HG02678 (cell line): ENCODE data around the gene EBP.

Experiments
- ATAC-seq: cut with Tn5 transposase; IDR thresholded peaks from one replicate; pipeline ENCODE4 v1.9.1; 2021; ENCODE audit warnings: mild to moderate bottlenecking, moderate library complexity; ENCODE audit not compliant: unreplicated experiment

The EBP gene

DNA sequence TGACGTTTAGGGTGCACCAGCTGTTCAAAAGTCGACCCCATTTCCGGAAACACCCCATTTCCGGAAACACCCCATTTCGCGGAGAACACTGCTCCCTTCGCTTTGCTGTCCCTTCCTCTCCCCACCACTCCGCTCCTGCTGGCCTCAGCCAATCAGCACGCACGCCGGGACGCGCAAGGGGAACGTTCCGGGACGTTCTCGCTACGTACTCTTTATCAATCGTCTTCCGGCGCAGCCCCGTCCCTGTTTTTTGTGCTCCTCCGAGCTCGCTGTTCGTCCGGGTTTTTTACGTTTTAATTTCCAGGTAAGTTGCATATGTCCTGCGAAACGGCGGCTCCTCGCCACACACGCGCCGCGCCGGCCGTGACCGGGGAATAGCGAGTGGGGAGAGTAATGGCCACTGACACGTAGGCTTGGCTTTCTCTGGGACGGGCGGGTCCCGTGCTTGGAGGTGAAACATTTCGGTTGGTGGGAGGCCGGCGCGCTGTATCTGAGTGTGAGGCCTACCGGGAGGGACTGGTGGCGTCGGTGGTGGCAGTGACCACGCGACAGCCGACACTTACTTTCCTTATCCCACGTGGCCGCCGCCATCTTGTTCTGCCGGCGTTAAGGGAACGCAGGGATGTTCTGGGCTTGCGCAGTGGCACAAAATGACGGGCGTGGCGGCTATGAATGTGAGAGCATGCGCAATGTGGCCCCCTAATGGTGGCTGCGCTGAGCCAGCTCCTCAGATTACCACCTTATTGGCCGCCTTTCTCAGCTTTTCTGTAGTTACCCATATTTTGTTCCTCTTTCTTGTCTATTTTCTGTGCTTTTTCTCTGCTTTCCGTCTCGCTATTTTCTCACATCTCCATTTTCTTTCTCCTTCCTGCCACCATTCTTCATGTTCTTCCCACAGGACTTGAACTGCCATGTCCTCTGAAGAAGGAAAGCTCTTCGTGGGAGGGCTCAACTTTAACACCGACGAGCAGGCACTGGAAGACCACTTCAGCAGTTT is 53.0 kb downstream of the EBP start, which contains the start of gene RBM3:
Gene RBM3 (plus strand): TSS at position 215 of the 997 bp plus-strand sequence. CDS start 697 bp downstream, at position 912.
- ATAC-seq, result peak; percentile 92

GRCh38 chrX:48575642-48576041 is 54.0 kb downstream of the EBP start:
- ATAC-seq, result no peak

- ATAC-seq, result no peak
Observed at GRCh38 chrX:48576108-48576507, 54.5 kb downstream of the EBP start.
